Activated CD8-positive, alpha-beta memory T cell treated with anti-CD3 and anti-CD28 coated beads for 4 hours (primary cell): ENCODE measurements around the gene NRROS.

Source experiments
- DNase-seq, 2 donors: peaks; one replicate each; pipeline ENCODE4 v3.0.0-alpha.2; 2020; ENCODE audit warnings: low read depth in 2 of 2

The NRROS gene

GRCh38 chr3:196684548-196685407, 45.3 kb downstream of the NRROS start:
- peak; percentile 36 to 40 for DNase-seq

GRCh38 chr3:196686436-196686835, 46.9 kb downstream of the NRROS start:
- no peak for DNase-seq

GRCh38 chr3:196688349-196688748, 48.9 kb downstream of the NRROS start:
- DNase-seq, result no peak

GRCh38 chr3:196689941-196690660, 50.6 kb downstream of the NRROS start:
- no peak for DNase-seq

GRCh38 chr3:196691386-196691785, 51.9 kb downstream of the NRROS start:
- no peak for DNase-seq

GRCh38 chr3:196694202-196694638, 54.7 kb downstream of the NRROS start:
- no peak for DNase-seq

GRCh38 chr3:196694941-196695848, 55.7 kb downstream of the NRROS start:
- peak in 1 of 2 donors; percentile 10 for DNase-seq

GRCh38 chr3:196695849-196696226, 56.3 kb downstream of the NRROS start:
- DNase-seq, result no peak

GRCh38 chr3:196697270-196697669, 57.8 kb downstream of the NRROS start:
- DNase-seq, result no peak

GRCh38 chr3:196699749-196700148, 60.3 kb downstream of the NRROS start:
- no peak for DNase-seq

- DNase-seq, result no peak
These were observed 61.3 kb downstream of the NRROS start for GRCh38 chr3:196700801-196701200.

GRCh38 chr3:196706327-196706726, 66.8 kb downstream of the NRROS start:
- no peak for DNase-seq

- DNase-seq, result no peak
These were observed 67.2 kb downstream of the NRROS start for GRCh38 chr3:196706731-196707130.

GRCh38 chr3:196707566-196707965, 68.1 kb downstream of the NRROS start:
- no peak for DNase-seq

GRCh38 chr3:196708467-196708866, 69.0 kb downstream of the NRROS start:
- no peak for DNase-seq
